Activated B cell treated with CpG ODN at 0.5 μM for 24 hours (primary cell): ENCODE measurements around the gene C1QL1. TPM values are rescaled to one million over a fixed set of nuclear protein-coding genes. Genes with fewer than 3 reads are reported as not detected.

Source experiments
- ATAC-seq: fragments of 200-7000 bp; cut with Tn5 transposase; one replicate; pipeline ENCODE4 v1.10.0; 2021; ENCODE audit warnings: low read depth, mild to moderate bottlenecking, moderate library complexity
- CTCF ChIA-PET: fragments of 350-600 bp; sonication (Branson Sonifier 250); formaldehyde crosslinking; loops from one replicate; lab custom pipeline; 2021; ENCODE audit warnings: antibody characterized with exemption; lab: Charles Lee
- POLR2A ChIA-PET: fragments of 350-600 bp; sonication (Branson Sonifier 250); formaldehyde crosslinking; loops from one replicate; lab custom pipeline; 2021; ENCODE audit warnings: antibody characterized with exemption; lab: Charles Lee
- DNase-seq: peaks from one replicate; pipeline ENCODE4 v3.0.0; 2022
- H3K27ac Mint-ChIP-seq: one replicate; pipeline ENCODE4 v1.8.0; 2020; ENCODE audit warnings: mixed read lengths
- H3K27me3 Mint-ChIP-seq: one replicate; pipeline ENCODE4 v1.8.0; 2021; ENCODE audit warnings: mixed read lengths
- H3K36me3 Mint-ChIP-seq: one replicate; pipeline ENCODE4 v1.8.0; 2021; ENCODE audit warnings: low read depth, mixed read lengths
- H3K4me1 Mint-ChIP-seq: one replicate; pipeline ENCODE4 v1.8.0; 2021; ENCODE audit warnings: mixed read lengths
- H3K4me3 Mint-ChIP-seq: one replicate; pipeline ENCODE4 v1.8.0; 2020; ENCODE audit warnings: mild to moderate bottlenecking, mixed read lengths
- H3K9me3 Mint-ChIP-seq: one replicate; pipeline ENCODE4 v1.8.0; 2020; ENCODE audit warnings: mixed read lengths
- intact Hi-C: fragments of 100-400 bp; cut with micrococcal nuclease; formaldehyde crosslinking; loops from one replicate; pipeline ENCODE4 v1.15.1; 2024
- total RNA-seq: library from RNA; stranded (reverse); gene quantifications from 2 replicates; pipeline ENCODE4 v1.2.3, GENCODE V29; 2022
- TF ChIP-seq, protein P1 (sequence below): fragments of 200-600 bp; IDR thresholded peaks from one replicate; pipeline ENCODE4 v1.8.0; 2022; ENCODE audit warnings: antibody characterized with exemption, mild to moderate bottlenecking

Gene C1QL1
- total RNA-seq, 1 donor from 2014 or later: not detected

DNA sequence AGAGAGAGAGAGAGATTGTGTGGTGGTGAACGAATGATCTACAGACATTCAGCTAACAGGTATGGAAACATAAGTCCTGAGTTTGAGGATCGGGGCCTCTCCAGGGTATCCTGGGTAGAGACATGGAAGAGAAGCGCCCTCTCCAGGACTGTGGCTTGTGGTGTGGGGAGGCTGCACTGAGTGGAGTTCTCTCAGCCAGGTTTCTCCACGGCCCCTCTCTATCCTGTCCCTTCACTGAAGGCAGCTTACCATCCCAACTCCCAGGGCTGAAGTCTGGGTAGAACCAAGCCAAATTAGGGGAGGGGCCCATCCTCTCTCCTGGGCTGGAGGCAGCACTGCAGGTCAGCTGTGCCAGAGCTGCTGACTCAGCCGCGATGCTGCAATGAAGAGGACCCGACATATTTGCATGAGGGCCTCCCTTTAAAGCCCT, 6.2 kb downstream of the C1QL1 start:
- Mint-ChIP-seq H3K4me3 (no peak overlapping the region), H3K9me3 (no peaks in the 10 kb centered on the region), H3K27ac (no peak overlapping the region), H3K36me3 (no peaks in the 10 kb centered on the region), H3K27me3 (peaks cover 56% of the 10 kb centered on the region), H3K4me1 (peaks cover 20% of the 10 kb centered on the region)
- POLR2A ChIA-PET: no interaction called here
- no peak for DNase-seq
- CTCF ChIA-PET: no interaction called here
- no peak for ATAC-seq
- intact Hi-C loops: no loop called here
- TF ChIP-seq, protein P1, sequence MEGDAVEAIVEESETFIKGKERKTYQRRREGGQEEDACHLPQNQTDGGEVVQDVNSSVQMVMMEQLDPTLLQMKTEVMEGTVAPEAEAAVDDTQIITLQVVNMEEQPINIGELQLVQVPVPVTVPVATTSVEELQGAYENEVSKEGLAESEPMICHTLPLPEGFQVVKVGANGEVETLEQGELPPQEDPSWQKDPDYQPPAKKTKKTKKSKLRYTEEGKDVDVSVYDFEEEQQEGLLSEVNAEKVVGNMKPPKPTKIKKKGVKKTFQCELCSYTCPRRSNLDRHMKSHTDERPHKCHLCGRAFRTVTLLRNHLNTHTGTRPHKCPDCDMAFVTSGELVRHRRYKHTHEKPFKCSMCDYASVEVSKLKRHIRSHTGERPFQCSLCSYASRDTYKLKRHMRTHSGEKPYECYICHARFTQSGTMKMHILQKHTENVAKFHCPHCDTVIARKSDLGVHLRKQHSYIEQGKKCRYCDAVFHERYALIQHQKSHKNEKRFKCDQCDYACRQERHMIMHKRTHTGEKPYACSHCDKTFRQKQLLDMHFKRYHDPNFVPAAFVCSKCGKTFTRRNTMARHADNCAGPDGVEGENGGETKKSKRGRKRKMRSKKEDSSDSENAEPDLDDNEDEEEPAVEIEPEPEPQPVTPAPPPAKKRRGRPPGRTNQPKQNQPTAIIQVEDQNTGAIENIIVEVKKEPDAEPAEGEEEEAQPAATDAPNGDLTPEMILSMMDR: no peak

DNA sequence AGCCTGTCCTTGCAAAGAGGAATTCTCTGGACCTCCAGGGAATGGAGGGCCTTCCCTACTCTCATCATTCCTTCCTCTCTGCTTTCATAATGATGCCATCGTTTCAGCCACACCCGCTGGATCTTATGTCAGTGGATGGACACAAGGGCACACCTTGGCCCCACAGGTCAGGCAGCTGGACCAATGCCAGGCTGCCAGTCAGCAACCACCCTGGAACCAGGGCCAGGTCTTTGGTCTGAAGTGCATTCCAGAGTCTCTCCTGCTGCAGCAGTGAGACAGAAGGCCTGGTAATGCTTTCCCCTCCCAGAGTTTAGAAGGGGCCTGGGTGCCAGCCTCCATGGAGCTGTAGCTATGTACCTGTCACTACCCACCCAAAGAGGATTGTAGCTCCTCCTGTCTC, 7.4 kb downstream of the C1QL1 start:
- ChIA-PET POLR2A (no interaction called here), CTCF (no interaction called here)
- no peak for ATAC-seq
- H3K9me3 Mint-ChIP-seq: no peaks in the 10 kb centered on the region
- TF ChIP-seq, protein P1: no peak
- intact Hi-C loops: no loop called here
- H3K27ac Mint-ChIP-seq: no peak overlapping the region
- H3K36me3 Mint-ChIP-seq: no peaks in the 10 kb centered on the region
- peaks cover 46% of the 10 kb centered on the region for H3K27me3 Mint-ChIP-seq
- H3K4me1 Mint-ChIP-seq: peaks cover 12% of the 10 kb centered on the region
- H3K4me3 Mint-ChIP-seq: no peak overlapping the region
- DNase-seq: no peak

DNA sequence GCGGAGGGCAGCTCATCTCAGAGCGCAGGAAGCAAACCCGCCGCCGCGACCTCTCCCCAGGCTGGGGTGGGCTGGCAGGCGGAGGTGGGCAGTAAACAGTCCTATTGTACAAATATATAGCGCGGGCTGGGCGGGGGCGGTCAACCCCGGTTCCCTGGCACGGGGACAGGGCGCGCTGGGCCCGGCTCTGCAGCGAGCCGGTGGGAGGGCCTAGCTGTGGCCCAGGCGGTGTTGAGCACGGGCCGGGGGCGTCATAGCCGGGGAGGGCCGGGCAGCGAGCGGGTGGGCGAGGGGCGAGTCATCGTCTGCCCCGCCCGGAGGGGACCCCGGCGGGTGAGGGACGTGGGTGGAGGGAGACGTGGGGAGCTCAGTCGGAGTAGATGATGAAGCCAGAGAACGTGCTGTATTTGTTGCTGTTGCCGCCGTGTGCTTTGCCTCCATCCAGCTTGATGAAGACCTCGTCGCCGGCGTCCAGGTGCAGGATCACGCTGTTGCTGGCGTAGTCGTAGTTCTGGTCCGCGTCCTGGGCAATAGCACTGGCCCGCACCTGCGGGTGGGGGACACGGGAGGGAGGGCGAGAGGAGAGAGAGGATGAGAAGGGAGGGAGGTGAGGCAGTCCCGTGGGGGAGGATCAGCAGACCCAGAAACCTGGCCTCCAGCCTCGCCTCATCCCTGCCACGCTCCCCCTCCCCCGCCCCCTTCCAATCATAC, 8.1 kb downstream of the C1QL1 start:
- Mint-ChIP-seq H3K27me3 (peaks cover 44% of the 10 kb centered on the region), H3K36me3 (no peaks in the 10 kb centered on the region), H3K4me1 (peaks cover 7% of the 10 kb centered on the region), H3K9me3 (no peaks in the 10 kb centered on the region), H3K27ac (no peak overlapping the region), H3K4me3 (peak overlapping the region; percentile 50)
- ChIA-PET CTCF (no interaction called here), POLR2A (interaction anchor here (0.7 kb wide), 1 partner anchor 8 kb away, joined by 4 read pairs; the partner anchor contains the start of gene C1QL1)
- TF ChIP-seq, protein P1: no peak
- no peak for DNase-seq
- no peak for ATAC-seq
- intact Hi-C loops: no loop called here

DNA sequence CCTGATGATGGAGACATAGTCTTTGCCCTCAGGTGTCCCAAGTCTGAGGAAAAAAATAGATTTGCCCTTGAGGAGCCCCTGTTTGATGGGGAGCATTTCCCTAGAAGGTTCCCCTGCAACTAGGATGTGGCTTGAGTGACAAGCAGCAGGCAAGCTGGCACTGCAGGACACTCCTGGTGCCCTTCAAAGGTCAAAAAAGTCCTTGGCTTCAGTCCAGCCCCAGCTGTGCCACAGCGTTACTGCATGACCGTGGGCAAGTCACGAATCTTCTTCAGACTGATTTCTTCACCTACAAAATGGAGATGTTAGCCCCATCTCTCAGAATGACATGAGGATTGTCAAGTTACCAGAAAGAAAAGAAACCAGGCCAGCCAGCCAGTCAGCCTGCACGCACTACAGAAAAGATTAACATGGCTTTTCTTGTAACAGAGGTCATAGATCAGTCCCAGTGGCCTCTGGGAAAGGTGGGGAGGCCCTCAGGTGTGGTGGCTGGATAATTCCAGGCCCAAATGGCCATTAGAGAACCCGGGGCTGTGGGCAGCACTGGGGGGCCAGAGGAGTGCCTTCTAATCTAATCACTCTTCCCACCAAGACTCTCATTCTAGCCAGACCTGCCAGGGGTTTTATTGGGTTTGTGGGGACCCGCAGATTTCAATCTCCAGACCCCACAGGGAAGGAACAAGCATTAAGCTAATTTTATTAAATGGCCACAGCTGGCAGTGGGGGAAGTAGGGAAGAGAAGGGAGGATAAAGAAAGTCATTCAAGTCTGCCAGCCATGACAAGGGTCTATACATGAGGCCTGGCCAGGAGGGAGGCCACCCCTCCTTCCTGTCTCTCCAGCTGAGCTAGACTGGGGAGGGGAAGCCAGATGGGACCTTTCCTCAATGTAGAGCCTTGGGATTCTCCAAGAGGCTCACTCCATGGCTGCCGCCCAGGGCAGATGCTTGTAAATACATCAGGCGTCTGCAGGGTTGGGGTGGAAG, 10.8 kb downstream of the C1QL1 start:
- ATAC-seq (no peak), DNase-seq (no peak)
- CTCF ChIA-PET: no interaction called here
- H3K27ac Mint-ChIP-seq: no peak overlapping the region
- POLR2A ChIA-PET: no interaction called here
- H3K36me3 Mint-ChIP-seq: no peaks in the 10 kb centered on the region
- H3K27me3 Mint-ChIP-seq: peaks cover 26% of the 10 kb centered on the region
- intact Hi-C loops: no loop called here
- TF ChIP-seq, protein P1: no peak
- peaks cover 7% of the 10 kb centered on the region for H3K4me1 Mint-ChIP-seq
- H3K9me3 Mint-ChIP-seq: no peaks in the 10 kb centered on the region
- H3K4me3 Mint-ChIP-seq: no peak overlapping the region
